HG02588 (cell line): ENCODE measurements around the gene MYRF.

Experiments
- ATAC-seq: cut with Tn5 transposase; IDR thresholded peaks from one replicate; pipeline ENCODE4 v1.9.1; 2021; ENCODE audit warnings: mild to moderate bottlenecking, moderate library complexity; ENCODE audit not compliant: unreplicated experiment

The MYRF gene

DNA sequence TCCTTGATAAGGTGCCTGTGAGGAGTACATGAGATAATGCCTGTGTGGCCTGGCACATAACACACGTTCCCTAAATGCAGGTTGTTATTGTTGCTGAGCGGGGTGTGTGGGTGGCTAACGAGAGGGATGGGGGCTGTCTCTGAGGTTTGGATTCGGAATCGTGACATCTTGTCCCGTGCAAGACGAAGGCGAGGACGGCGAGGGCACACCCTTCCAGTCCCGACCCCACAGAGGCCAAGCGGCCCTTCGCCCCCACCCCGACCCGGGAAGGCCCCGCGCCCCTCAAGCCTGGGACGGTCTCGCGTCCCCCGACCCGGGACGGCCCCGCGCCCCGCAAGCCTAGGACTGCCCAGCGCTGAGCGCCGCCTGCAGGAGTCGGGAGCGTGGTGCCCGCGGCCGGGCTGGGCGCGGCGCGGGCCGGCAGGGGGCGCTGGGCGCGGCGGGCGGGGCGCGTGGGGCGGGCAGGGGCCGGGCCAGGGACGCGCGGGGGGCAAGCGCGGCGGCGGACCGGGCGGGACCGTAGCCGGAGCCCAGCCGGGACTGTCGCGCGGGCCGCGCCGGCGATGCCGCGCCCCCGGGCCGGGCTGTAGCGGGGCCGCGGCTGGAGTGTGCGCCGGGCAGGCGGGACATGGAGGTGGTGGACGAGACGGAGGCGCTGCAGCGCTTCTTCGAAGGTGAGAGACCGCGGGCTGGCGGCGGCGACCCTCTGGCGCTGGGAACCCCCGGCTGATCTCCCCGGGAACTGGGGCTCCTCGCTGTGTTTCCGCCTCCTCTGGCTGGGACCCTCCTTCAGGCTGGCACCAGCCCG is at the start of gene MYRF:
Gene MYRF (plus strand): TSS at position 520 of the 808 bp plus-strand sequence. CDS start 109 bp downstream, at position 629.
- peak; percentile 50 for ATAC-seq

GRCh38 chr11:61702701-61703312 is 49.6 kb upstream of the MYRF start:
- ATAC-seq: no peak

DNA sequence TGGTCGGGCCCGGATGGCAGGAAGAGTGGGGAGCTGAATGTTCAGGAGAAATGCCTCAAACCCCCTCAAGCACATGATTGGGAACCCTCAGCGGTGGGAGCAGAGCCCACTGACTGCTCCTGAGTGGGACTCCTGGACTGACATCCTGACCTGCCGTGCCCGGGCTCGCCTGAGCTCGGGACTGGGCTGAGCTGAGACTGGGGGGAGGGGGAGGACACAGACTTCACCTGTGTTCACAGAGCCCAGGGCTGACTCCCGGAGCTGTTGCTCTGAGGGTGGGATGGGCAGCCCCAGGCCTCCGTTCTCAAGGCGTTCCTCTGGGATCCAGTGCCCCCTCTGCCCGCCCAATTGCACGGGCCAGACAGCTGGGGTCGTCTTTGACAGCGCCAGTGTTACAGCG is 47.6 kb upstream of the MYRF start:
- no peak for ATAC-seq

GRCh38 chr11:61706452-61707400 is 45.7 kb upstream of the MYRF start:
- ATAC-seq: no peak

DNA sequence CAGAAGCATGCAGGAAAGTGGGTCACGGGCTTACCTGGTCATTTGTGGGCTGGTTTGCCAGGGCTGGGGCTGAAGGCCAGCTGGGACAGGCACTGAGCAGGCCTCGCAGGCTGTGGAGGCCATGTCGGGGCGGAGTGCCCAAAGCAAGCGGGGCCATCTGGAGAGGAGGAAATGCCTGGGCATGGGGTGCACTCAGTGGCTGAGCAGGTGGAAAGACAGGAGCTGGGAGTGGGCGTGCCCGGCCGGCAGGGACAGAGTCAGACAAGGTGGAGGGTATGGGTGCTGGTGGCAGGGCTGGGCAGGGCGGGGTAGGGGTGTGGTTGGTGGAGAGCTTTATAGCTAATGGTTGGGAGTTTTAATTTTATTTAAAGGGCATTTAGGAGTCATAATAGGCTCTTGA is 44.9 kb upstream of the MYRF start:
- no peak for ATAC-seq

- ATAC-seq: no peak
Observed at GRCh38 chr11:61709110-61709509, 43.3 kb upstream of the MYRF start.

GRCh38 chr11:61709572-61709971 is 42.9 kb upstream of the MYRF start:
- no peak for ATAC-seq

GRCh38 chr11:61710019-61710418 is 42.4 kb upstream of the MYRF start:
- no peak for ATAC-seq

DNA sequence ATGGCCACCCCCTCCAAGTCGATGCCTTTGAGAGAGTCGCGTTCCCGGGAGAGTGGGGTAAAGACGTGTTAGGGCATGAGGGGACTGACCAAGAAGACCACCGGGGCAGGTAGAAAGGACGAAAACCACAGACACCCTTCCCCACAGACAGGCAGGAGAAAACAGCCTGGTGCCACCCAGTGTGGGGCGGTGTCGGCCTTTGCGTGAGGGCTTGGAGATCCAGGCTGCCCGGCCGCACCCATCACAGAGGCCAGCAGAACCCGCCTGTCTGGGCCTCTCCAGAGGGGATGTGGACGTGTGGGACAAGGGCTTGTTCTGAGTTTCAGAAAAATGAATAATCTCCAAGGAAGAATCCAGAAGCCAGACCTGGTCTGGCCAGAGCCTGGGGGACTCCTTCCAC is 41.4 kb upstream of the MYRF start:
- no peak for ATAC-seq

- no peak for ATAC-seq
Observed at GRCh38 chr11:61711498-61711897, 40.9 kb upstream of the MYRF start.

GRCh38 chr11:61712314-61712713 is 40.1 kb upstream of the MYRF start:
- no peak for ATAC-seq

DNA sequence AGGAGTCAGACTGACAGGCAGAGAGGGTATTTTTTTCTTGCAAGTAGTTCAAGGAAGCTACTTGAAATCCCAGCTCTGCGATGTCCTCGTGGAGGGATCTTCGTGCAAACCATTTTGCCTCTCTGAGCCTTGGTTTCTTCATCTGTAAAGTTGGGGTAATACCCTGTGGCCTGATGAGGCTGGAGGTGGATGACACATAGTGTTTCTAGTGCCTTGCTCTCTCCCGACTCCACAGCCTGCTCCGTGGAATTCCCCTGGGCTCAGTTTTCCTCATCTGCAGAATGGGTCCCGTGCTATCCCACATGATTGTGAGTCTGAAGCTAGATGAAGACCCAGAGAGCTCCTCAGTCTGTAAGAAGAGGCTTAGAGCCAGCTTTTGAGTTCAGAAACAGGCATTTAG is 39.6 kb upstream of the MYRF start:
- ATAC-seq: no peak

DNA sequence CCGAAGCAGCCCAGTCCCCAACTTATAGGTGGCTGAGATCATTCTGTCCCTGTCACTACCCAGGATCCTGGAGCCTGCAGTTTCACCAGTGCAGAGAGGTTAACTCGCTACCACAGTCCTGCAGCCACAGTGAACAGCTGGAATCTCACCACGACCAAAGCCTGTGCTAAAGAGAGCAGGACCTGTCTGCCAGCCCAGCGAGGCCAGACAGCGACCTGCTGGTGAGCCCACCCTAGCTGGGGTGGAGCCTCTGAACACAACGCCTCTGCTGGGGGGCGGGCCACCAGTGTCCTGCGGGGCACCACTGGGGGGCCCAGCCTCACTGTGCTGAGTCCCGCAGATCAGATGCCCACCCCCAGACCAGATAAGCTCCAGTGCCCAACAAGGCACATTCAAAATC is 39.0 kb upstream of the MYRF start:
- ATAC-seq: no peak

DNA sequence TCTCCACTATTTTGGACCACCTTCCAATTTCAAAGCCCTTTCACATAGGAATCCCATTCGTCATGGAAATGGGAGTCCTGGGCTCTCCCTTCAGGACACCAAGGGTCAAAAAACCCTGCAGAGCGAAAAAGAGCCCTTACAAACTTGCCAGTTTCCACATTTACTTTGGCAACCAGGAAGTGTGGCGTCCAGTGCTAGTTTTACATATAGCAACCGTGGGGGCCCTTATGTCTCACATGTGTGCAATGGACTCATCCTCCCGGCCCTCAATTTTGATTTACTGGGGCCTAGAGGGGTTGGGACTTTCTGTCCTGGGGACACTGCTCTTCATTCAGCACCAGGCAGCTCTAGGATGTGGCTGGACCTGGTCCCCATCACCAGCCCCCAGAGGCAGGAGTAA is 38.5 kb upstream of the MYRF start:
- ATAC-seq: no peak

- no peak for ATAC-seq
Observed at GRCh38 chr11:61714316-61714715, 38.1 kb upstream of the MYRF start.

- no peak for ATAC-seq
Observed at GRCh38 chr11:61714916-61715315, 37.5 kb upstream of the MYRF start.

DNA sequence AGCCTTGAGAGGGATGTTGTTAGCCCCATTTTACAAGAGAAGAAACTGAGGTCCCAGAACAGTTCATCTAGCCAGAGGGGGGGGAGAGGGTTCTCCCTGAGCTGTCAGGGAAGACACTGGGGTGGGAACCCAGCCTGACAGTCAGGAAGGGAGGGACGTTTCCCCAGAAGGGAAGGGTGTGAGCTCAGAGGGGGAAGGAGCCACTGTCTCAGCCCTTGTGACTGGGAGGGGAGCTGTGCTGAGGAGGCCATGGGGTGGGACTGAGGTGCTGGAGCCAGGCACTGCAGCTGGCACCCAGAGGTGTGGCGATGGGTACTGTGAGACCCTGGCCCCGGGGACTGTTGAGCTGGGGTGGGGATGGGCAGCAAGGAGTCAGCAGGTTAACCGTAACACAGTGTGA is 36.6 kb upstream of the MYRF start:
- no peak for ATAC-seq

DNA sequence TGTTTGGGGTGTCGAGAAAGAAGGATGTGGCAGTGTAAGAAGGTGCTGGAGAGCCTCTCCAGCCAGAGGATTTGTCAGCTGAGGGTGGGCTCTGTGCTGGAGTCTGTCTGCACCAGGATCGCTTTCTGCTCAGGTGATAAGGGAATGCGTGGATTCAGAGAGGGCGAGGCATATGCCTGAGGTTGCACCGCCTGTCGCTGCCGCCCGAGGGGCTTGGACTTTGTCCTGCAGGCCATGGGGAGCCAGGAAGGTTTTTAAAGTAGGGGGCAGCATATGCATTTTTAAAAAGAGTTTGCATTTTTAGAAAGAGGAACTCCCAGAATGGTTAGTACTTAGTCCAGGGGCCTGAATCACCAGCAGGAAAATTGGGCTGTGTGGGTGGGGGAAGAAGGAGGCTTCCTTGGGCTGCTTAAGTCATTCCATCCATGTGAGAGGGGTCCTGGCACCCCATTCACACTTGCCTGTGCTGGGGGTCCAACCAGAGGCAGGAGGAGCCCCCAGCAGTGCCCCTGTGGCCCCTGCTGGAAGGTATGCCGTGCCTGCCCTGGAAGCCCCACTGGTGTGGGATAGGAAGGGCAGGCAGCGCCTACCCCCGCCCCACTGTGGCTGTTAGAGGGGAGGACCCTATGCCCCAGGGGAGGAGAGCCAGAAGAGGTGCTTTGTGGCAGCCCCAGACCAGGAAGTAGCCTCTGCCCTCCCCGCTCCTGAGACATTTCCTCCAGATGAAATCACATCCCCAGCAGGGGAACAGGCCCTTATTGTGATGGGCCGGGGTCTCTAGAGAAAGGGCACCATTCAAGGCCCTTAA is 35.8 kb upstream of the MYRF start:
- no peak for ATAC-seq

GRCh38 chr11:61717286-61718033 is 35.0 kb upstream of the MYRF start:
- no peak for ATAC-seq

GRCh38 chr11:61718046-61718531 is 34.3 kb upstream of the MYRF start:
- no peak for ATAC-seq
